ENCODE measurements around the gene ACAD11. TPM values are rescaled to one million over a fixed set of nuclear protein-coding genes. Genes with fewer than 3 reads are reported as not detected.
"Not testable (repeated sequence)": the region's sequence is repeated elsewhere in the genome, so short reads cannot be mapped to it uniquely, and the experiment has no call there.

ACAD11 gene
- total RNA-seq, 6 donors from 2014 or later, result 15.8 to 50.3 (median 19.5) TPM

DNA sequence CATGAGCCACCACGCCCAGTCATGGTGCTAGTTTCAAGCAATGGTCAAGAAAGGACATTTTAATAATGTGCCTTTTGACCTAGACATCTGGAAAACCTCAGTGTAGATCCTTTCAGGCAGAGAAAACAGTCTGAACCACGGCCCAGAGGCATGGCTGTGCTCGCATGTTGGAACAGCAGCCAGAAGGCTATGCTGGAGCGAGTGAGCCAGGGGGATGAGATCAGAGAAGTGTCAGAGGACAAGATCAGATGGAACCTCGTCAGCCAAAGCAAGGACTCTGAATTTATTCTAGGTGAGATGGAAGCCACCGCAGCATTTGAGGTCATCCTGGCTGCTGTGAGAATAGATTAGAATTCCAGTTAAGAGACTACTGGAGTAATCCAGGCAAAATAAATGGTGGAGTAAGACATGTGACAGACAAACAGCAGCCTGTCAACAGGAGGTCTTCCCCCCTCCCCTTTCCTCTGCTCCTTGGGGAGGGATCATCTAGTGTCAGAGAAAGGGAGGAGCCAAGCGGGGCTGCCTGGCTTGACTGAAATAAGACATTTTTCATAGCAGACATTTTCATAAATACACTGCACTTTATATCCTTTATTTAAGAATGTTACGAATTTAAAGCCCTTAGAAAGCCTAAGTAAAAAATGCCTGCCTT lies 103.0 kb downstream of the ACAD11 start:
- ATAC-seq (ENCODE audit: low FRiP score in 2 of 2) (peak; percentile 54 to 92), DNase-seq (no peak)
- Histone ChIP-seq H3K27me3 (no peaks in the 10 kb centered on the region), H3K9me3 (no peaks in the 10 kb centered on the region), H3K36me3 (peaks cover 0 to 12% (median 0%) of the 10 kb centered on the region in 4 donors), H3K27ac (no peak overlapping the region), H3K4me3 (no peak overlapping the region), H3K4me1 (peaks cover 10 to 14% (median 10%) of the 10 kb centered on the region in 4 donors)
- 79 to 82% methylated on average over 8 of the region's 8 CpGs for WGBS, 2 donors
- TF ChIP-seq POLR2AphosphoS5 (IDR thresholded peaks at IDR 0.05) (peak in 1 of 2 donors; percentile 18), EP300 (IDR thresholded peaks at IDR 0.05) (no peak), POLR2A (IDR thresholded peaks at IDR 0.05) (no peak)

DNA sequence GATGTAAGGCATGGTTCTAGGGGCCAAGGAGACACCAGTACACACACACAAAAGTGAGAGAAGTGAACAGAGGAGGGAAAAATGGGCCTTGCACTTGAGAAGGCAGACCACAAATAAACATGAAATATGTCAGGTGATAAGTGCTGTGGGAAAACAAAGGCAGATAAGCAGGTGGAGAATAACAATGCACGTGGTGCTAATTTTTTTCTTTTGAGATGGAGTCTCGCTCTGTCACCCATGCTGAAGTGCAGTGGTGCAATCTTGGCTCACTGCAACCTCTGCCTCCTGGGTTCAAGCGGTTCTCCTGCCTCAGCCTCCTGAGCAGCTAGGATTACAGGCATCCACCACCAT lies 103.6 kb downstream of the ACAD11 start:
- 86 to 91% methylated on average over 3 of the region's 3 CpGs for WGBS, 2 donors
- Histone ChIP-seq H3K36me3 (peaks cover 0 to 12% (median 0%) of the 10 kb centered on the region in 4 donors), H3K4me1 (peaks cover 10 to 14% (median 10%) of the 10 kb centered on the region in 4 donors)
- DNase-seq, H3K27me3 ChIP-seq, H3K4me3 ChIP-seq, H3K9me3 ChIP-seq, H3K27ac ChIP-seq: not testable (repeated sequence)
- ATAC-seq (ENCODE audit: low FRiP score in 2 of 2), result peak in 1 of 2 donors; percentile 21

DNA sequence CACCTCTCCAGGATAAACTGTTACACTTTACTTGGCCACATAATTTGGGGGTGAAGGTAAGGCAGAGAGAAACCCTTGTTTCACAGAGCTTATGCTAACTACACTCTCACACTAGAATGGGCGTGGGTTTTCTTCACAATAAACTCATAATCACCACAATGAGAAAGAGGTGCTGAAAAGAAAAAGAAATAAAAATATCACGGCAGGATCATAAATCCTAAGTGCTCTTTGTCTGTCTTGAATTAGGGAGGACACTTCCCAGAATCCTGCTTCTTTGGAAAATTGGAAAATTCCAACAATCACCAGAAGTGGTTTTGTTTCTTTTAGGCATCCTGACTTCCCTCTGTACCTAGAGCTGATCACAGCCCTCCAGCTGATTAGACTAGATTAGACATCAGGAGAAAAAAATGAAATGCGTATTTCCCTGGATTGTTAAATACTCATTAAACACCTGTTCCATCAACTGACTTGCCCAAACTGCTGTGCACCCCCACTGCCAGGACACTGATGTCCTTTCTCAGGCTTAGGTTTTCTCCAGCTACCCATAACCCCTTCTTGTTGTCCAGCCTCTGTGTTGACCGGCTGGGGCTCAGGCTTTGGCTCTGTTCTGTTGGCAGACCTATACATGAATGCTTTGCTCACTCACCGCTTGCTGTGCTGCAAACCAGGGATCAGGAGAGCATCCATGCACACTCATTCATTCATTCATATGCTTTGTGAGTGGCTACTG lies 104.1 kb downstream of the ACAD11 start:
- no peaks in the 10 kb centered on the region for H3K9me3 ChIP-seq
- H3K36me3 ChIP-seq, result peaks cover 0 to 12% (median 0%) of the 10 kb centered on the region in 4 donors
- peaks cover 10 to 15% (median 14%) of the 10 kb centered on the region in 4 donors for H3K4me1 ChIP-seq
- H3K27ac ChIP-seq, result no peak overlapping the region
- WGBS, 2 donors, result 72 to 88% methylated on average over 5 of the region's 5 CpGs
- DNase-seq (no peak), ATAC-seq (ENCODE audit: low FRiP score in 2 of 2) (peak in 1 of 2 donors; percentile 17)
- H3K27me3 ChIP-seq, result no peaks in the 10 kb centered on the region
- no peak overlapping the region for H3K4me3 ChIP-seq
- TF ChIP-seq, protein P1, sequence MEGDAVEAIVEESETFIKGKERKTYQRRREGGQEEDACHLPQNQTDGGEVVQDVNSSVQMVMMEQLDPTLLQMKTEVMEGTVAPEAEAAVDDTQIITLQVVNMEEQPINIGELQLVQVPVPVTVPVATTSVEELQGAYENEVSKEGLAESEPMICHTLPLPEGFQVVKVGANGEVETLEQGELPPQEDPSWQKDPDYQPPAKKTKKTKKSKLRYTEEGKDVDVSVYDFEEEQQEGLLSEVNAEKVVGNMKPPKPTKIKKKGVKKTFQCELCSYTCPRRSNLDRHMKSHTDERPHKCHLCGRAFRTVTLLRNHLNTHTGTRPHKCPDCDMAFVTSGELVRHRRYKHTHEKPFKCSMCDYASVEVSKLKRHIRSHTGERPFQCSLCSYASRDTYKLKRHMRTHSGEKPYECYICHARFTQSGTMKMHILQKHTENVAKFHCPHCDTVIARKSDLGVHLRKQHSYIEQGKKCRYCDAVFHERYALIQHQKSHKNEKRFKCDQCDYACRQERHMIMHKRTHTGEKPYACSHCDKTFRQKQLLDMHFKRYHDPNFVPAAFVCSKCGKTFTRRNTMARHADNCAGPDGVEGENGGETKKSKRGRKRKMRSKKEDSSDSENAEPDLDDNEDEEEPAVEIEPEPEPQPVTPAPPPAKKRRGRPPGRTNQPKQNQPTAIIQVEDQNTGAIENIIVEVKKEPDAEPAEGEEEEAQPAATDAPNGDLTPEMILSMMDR (IDR thresholded peaks at IDR 0.05), result no peak
- TF ChIP-seq EP300 (IDR thresholded peaks at IDR 0.05), result no peak
- no peak for TF ChIP-seq POLR2A (IDR thresholded peaks at IDR 0.05)
- no peak for TF ChIP-seq POLR2AphosphoS5 (IDR thresholded peaks at IDR 0.05)

DNA sequence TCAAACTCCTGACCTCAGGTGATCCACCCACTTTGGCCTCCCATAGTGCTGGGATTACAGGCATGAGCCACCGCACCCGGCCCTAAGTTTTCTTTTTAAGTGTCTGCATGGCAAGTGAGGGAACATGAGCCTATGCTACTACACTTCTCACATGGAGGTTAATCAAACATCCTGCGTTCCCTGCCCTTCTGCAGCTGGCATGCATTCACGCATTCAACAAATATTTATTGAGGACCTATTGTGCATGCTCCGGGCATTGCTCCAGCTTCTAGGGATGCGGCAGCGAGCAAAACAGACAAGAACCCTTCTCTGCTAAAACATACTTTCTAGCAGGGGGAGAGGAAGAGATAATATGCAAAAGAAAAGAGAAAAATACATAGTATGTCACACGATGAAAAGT lies 105.2 kb downstream of the ACAD11 start:
- Histone ChIP-seq H3K36me3 (peaks cover 0 to 9% (median 0%) of the 10 kb centered on the region in 4 donors), H3K4me1 (peaks cover 14 to 20% (median 17%) of the 10 kb centered on the region in 4 donors), H3K27me3 (no peaks in the 10 kb centered on the region), H3K9me3 (no peaks in the 10 kb centered on the region), H3K4me3 (no peak overlapping the region), H3K27ac (no peak overlapping the region)
- no peak for ATAC-seq (ENCODE audit: low FRiP score in 2 of 2)
- TF ChIP-seq POLR2A (IDR thresholded peaks at IDR 0.05) (no peak), POLR2AphosphoS5 (IDR thresholded peaks at IDR 0.05) (no peak), EP300 (IDR thresholded peaks at IDR 0.05) (no peak)
- TF ChIP-seq, protein P1 (IDR thresholded peaks at IDR 0.05), result no peak
- 29 to 39% methylated on average over 8 of the region's 8 CpGs for WGBS, 2 donors
- no peak for DNase-seq

DNA sequence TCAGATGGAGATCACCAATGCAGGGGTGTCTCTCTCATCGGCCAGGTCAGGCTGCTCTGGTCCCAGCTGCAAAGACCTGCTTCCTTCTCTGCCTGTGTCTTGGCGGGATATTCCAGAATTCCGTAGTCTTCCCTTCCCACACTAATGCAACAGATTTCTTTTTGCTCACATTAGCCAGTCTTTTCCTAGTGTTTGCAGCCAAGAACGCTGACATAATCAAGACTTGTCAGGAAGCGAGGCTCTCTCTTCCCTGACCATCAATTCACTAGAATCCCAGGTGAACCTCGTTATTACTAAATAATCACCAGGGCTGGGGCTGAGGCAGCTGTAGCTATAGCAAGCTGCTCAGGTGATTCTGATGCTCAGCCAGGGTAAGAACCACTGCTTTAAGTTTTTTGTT lies 105.8 kb downstream of the ACAD11 start:
- H3K9me3 ChIP-seq, result no peaks in the 10 kb centered on the region
- H3K36me3 ChIP-seq, result peaks cover 0 to 7% (median 0%) of the 10 kb centered on the region in 4 donors
- H3K4me1 ChIP-seq, result peaks cover 14 to 20% (median 17%) of the 10 kb centered on the region in 4 donors
- no peak overlapping the region for H3K4me3 ChIP-seq
- no peak overlapping the region for H3K27ac ChIP-seq
- DNase-seq (no peak), ATAC-seq (ENCODE audit: low FRiP score in 2 of 2) (no peak)
- TF ChIP-seq EP300 (IDR thresholded peaks at IDR 0.05) (no peak), POLR2A (IDR thresholded peaks at IDR 0.05) (no peak), POLR2AphosphoS5 (IDR thresholded peaks at IDR 0.05) (no peak)
- TF ChIP-seq, protein P1 (IDR thresholded peaks at IDR 0.05), result no peak
- no peaks in the 10 kb centered on the region for H3K27me3 ChIP-seq
- whole genome bisulfite sequencing, 2 donors, result 64 to 85% methylated on average over 6 of the region's 6 CpGs

Data from upper lobe of left lung (tissue), 6 donors.